ENCODE results near the gene SASH1.
"Not testable (repeated sequence)": the region's sequence is repeated elsewhere in the genome, so short reads cannot be mapped to it uniquely, and the experiment has no call there.

The SASH1 gene

DNA sequence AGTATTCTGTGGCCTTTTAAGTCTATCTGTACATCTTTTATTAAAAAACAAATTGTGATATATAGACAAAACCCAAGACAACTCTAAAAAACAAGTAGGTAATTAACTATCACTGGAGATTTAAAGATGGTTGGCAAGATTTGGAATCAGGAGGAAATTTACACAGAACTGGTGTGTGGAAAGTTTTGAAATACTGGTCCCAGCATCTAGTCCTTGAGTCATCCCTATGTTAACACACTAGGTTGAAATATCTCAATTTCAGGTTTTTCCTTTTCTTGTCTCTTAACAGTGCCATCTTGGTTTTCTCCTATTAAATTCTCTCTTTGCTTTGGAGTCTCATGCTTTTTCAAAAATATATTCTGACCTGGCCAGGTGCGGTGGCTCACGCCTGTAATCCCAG lies 27.5 kb downstream of the SASH1 start:
- no peak for DNase-seq

DNA sequence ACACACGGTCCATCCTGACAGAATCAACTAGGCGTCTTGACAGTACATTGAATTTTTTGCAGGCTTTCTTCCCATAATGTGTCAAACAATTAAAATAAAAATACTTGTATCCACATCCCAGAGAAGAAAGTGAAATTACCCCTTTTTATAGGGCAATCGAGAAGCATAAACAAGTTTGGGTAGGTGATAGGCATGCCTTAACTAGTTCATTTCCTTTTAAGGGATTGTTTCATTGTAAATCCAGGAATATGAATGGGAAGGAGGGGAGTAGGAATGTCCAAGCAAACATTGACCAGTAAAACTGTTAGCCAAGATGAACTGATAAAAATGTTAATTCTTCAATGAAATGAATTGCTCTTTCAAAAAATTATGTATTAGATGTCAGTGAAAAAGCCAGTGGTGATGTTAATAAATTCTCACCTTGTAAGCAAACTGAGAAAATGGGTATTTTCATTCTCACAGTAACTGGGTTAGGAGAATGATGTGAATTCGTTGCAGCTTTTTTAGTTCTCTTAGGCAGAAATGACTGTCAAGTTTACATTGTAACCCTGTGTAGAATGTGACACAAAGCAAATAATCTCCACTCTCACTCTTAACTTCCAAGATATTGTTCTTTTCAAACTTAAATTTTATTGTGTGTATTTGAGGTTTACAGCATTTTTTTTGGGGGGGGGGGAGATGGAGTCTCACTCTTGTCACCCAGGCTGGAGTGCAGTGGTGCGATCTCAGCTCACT lies 31.6 kb downstream of the SASH1 start:
- DNase-seq, result no peak

DNA sequence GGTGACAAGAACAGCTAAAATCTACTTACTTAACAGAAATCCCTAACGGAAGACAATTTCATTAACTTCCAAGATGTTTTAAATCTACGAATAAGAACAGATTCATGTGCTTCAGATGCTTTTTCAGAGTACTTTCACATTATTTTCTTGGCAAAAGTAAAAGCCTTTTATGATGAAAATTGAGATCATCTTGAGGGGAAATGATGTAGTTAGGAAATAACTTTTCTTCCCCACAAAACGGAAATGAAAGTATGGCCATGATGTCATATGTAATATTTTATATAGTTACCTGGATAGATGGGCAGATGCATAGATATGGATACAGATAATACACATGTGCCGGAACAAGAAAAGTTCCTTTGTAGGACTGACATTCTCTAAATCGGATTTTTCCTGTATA lies 32.8 kb downstream of the SASH1 start:
- DNase-seq, result no peak

DNA sequence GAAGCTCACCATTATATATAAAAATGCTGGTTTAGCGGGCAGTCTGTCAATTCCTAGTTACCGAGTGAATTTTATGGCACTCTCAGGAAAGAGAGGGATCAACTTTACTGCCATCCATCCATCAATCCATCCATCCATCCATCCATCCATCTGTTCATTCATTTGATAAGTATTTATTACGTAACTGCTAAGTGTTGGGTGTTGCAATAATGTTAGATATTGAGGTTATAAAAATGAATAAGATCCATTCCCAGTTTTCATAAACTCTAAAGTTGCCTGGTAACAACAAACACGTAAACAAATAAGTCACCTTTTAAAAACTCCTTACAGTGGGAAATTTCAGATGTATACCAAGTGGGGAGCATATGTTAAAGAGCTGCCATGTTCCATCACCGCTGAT lies 36.8 kb downstream of the SASH1 start:
- no peak for DNase-seq

DNA sequence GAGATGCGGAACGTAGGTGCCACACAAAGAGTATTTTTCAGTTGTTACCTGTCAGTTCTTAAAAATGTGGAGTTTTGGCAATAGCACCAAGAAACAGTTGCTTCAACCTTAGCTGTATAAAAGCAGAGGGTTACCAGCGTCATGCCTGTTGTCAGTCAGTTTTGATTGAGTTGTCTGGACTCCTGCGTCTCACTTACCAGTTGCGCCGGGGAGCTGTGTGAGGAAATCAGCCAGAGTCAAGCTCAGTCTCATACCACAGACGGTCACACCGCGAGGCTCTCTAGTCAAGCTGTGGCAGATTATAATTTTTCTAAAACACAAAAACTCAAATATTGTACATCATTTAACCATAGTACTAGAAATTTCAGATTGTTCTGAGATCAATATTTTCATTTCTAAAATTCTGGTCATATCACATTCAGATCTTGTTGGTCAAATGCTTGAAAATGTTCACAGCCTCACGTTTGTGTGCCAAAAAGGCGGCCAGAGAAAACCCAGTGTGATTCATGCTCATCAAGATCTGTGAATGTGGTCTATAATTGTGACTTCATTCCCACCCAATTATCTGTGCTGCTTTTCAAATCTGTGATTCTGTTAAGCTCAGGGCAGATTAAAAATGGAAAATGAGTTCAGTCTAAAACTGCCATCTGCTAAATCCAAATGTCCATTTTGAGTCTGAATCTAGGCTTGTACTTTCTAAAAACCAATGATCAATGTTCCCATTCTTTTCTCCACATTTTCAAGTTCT lies 37.5 kb downstream of the SASH1 start:
- no peak for DNase-seq

DNA sequence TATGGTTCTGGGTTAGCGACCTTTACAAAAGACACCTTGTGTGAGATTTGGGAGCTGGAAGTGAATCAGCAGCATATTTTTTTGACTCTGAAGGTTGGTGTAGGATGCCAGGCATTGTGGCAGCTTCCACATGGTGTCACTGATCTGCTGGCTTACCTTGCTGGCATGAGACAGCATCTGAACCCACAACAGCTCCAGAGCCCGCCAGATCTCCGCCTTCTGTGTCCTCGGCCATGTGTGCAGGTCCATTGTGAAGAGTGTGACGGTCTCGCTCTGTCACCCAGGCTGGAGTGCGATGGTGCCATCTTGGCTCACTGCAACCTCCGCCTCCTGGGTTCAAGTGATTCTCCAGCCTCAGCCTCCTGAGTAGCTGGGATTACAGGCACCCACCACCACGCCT lies 39.4 kb downstream of the SASH1 start:
- DNase-seq, result not testable (repeated sequence)

DNA sequence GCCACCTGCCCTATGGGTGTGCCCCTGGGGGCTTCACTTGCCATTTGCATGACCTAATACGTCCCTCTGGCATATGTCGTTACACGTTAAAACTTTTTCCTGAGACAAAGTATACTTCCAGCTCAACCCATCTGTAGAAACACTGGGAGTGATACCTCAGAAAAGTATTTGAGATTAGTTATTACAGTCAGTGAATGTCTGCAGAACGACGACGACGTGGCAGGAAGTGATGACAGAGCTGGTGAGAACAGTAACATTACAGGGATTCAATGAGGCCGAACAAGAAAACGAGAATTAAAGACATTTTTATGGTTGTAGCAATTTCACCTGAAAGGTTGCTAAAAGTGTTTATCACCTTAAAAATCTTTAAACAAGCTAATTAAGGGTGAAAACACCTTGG lies 40.2 kb downstream of the SASH1 start:
- no peak for DNase-seq

DNA sequence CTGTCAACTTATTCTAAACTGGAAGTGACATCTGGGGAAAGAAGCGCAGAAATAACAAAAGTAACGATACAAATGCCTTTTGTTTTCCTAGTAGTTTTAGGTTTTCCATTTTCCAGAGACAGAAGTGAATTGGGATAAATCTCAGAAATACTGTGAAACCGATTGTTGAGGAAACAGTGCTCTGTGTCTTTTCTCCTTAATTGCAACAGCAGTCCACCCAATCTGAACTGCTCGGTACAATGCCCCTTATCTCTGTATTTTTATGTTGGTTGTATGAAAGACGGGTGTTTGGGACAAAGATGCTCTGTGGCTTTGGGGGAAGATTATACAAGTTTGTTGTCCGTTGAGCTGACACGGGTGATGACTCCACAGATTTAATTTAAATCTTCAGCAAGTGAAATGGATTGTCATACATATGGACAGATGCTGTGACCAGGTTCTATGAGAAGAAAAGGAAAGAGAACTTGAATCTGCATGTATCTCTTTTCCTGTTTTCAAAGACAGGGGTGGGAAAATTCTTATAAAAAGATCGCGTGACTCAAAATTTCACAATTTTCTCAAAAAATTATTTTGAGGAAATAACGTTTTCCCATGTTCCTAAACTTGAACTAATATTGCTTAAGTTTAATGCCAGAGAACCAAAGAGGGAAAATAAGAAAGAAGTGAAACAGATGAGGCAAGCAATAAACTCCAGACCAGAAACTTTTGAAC lies 41.2 kb downstream of the SASH1 start:
- no peak for DNase-seq

DNA sequence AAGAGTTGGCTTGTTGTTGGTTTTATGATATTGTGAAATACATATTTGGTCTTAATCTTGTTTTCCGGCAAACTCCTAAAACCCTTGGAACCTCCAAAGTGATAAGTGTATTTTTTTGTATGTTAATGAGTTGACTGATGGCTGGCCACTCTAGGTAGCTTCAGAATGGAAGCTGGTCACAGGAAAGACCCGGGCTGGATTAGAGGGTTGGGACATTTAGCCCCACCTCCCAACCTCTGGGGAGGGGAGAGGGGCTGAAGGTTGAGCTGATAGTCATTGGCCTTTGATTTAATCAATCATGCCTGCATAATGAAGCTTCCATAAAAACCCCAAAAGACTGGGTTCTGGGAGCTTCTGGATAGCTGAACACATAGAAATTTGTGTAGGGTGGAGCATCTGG lies 42.7 kb downstream of the SASH1 start:
- DNase-seq, result no peak

DNA sequence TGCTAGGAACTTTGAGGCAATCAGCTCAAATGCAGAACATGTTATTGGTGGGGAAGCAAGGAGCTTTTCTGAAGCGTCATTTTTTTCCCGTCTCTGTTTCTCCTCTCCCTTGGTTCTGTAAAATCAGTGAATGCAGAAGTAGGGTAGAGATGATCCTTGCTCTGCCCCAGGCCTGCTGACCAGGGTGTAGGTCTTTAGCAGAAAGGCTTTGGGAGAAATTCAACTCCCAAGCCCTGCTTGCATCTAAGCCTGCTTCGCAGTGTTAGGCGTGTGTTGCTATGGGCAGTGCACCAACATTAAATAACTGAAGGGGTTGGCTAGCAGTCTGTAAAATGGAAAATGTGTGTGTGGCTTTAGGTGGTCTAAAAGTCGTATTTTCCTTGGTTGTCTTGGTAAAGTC lies 45.9 kb downstream of the SASH1 start:
- DNase-seq, result peak; percentile 43

DNA sequence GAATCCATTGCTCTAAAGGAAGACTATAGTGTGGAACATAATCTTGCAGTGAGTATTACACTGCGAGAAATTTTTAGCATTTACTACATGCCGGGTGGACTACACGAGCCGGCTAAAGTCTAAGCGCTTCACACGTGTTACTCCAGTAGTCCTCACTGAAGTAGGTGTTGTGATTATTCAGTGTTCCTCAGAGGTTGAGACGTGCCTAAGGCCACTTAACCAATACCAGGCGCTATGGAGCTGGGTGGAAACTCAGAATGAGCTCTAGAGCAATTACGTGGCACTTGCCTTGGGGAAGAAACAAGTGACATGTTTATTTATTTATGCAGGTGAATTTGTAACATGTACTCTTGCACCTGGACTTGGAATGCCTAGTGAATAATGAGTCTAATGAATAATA lies 46.4 kb downstream of the SASH1 start:
- no peak for DNase-seq

DNA sequence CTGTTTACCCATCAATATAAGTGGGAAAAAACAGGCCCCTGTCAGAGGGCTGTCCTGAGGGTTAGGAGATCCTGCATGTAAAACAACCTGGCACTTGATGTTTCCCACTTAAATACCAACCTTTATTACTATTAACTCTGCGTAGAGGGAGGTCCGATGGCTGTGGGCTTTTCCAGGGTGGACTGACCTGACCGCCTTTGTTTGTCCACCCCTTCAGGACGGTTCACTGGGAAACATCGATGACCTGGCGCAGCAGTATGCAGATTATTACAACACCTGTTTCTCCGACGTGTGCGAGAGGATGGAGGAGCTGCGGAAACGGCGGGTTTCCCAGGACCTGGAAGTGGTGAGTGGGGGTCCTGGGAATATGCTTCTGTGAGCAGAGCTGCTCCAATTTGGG lies 47.3 kb downstream of the SASH1 start:
- no peak for DNase-seq

DNA sequence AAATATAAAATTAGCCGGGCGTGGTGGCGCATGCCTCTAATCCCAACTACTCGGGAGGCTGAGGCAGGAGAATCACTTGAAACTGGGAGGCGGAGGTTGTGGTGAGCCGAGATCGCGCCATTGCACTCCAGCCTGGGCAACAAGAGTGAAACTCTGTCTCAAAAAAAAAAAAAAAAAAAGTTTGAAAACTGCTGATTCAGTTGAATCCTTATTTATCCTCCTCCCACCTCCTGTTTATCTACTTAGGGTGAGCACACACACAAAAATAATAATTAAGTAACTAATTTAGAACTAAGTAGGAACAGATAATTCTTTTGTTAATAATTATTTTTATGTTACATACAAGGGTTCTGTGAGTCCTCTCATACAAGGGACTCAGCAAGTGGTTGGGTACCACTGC lies 49.5 kb downstream of the SASH1 start:
- DNase-seq, result not testable (repeated sequence)

DNA sequence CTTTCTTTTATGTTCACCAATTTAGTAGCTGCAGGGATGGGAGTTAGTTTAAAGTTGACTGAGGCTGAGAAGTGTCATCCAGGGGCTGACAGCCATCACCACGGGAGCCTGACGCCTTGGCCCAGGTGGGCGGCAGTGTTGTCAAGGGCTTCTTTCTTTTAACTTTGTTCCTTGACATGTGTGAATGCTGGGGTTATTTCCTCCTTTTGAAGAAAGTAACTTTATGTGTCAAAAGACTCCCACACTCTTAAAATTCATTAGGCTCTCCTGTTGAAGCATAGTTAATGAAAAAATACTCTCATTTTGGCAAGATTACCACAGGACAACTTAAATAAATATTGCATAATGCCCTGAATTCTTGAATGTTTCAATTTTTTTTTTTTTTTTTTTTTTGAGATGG lies 50.0 kb downstream of the SASH1 start:
- DNase-seq, result no peak

DNA sequence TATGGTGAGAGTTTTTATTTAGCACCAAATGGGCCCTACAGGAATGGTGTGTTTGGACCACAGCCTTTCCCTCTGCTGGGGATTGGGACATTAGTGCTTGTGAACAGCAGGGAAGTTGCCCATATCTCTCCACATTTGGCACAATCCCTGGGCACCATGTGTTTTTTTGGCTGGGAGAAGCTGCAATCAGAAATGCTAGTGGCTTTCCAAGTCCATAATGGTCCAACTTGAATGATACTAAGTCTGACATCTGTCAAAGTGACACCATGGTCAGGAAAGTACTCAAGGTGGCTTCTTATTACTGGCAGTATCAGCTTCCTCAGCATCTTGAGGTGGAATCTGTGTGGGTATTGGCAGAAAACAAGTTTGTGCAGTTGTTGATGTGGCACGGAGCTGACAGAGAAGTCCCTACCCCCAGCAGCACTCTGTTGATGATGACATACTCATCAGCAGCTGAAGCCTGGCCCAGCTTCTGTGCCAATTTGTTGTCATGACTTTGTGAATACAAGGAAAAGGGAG lies 53.0 kb downstream of the SASH1 start:
- no peak for DNase-seq

DNA sequence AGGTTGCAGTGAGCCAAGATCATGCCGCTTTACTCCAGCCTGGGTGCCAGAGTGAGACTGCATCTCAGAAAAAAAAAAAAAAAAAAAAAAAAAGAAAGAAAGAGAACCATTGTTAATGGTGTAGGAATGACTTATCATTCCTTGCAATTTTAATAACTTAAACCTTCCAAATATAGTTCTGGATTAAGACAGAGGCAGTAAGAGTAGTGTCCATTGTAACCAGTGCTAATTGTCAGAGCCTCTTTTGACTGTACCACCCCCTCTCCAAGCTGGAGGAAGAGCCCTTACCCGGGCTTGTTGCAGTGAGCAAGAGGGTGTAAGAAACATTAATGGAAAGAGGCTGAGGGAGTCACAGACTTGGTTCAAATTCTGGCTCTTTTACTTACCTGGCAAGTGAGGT lies 53.8 kb downstream of the SASH1 start:
- no peak for DNase-seq

DNA sequence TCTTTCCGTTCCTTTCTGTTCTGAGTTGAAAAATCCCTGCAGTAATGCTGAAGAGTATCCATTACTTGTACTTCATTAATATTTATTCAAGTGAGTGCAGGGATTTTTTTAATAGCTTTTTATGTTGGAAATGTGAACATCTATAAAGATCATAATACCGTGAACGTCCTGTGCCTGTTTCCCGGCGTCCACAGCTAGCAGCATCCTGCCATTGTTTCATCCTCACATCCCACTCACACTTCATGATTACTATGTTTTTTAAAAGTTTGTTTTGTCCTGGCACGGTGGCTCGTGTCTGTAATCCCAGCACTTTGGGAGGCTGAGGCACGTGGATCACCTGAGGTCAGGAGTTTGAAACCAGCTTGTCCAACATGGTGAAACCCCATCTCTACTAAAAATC lies 54.3 kb downstream of the SASH1 start:
- no peak for DNase-seq

DNA sequence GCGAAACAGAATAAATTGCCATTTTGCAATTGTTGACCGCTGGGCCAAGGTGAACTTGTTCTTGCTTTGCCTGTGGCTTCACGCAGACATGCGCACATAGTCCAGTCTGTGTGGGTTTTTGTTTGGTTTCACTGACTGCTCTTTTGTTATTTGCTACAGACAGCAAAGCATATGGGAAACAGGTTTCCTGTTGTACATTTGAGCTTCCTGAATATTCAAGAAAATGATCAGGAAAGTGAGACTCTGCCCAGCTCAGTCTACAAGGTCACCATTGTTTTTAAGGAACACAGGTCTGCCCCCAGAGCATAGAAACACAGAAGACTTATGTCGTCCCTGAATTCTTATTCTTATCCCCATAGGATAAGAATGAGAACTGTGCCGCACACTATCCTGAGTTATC lies 55.6 kb downstream of the SASH1 start:
- peak; percentile 36 for DNase-seq

DNA sequence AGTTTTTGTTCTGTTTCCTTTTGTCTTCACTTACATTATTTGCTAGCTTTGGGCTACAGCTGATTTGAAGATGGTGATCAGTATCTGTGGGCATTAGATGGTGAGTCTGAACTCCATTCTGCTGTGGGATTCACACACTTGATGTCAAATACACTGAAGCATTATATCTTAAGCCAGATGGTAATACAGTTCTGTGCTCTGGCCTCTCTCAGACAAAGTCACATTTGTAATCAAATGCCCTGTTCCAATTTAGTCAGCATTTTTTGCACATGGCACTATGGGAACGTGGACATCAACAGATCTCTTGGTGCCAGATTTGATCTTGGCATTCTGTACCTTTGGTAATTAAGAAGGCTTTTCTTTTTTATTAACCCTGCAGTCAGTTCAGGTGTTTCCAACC lies 56.0 kb downstream of the SASH1 start:
- no peak for DNase-seq

DNA sequence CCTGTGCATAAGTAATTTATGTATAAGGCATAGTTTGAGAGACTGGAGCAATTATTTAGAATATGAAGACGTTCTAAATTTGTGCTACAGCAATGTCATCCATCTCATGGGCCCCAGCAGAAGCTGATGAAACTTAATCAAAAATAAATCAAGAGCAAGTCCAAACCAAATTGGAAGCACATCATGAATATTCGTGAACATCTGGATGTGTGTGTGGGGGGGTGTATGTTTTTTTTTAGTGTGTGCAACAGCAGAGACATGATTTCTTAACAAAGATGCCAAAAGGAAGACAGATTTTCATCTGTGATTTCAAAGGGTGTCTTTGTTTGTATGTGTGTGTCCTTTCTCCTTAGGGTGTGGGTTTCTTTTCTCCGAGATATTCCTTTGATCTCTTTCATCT lies 58.9 kb downstream of the SASH1 start:
- no peak for DNase-seq

DNA sequence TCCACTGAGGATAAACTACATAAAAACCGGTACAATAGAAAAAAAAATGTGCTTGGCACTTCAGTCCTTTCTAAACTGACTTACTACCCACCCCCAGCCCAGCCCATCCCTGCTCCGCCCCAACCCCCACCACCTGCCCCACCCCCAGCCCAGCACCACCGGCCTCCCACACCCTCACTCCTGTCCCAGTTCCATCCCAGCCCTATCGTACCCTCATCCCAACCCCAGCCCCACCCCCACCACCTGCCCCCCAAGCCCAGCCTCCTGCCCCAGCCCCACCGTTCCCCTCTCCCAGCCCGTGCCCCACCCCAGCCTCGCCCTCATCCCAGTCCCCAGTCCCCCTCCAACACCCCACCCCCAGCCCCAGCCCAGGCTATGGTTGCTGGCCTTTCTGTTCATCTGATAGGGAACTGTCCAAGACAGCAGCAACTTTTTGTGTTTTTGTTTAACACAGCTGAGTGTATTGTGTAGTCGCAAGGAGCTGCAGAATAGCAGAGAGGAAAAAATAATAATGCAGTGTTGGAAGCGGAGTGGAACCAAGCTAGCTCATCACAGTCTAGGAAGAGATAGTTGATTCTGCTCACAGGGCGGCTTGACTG lies 61.9 kb downstream of the SASH1 start:
- no peak for DNase-seq

DNA sequence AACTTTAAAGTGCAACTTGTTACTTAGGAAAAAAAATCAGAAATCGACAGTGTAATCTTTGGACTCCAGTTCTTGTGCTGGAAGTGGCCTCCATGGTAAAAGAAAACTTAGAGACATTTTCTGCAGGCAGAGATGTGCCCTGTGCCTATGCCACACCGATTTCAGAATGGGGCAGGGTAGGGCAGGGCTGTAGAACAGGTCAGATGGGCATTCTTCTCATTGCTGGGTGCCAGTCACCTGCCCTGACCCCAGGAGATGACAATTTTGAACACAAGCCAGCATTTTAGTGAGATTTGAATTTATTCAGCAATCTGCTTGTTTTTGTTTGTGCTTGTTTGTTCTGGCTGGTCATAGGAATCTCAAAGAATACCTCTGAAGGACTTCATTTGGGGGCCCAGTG lies 63.3 kb downstream of the SASH1 start:
- DNase-seq, result no peak

DNA sequence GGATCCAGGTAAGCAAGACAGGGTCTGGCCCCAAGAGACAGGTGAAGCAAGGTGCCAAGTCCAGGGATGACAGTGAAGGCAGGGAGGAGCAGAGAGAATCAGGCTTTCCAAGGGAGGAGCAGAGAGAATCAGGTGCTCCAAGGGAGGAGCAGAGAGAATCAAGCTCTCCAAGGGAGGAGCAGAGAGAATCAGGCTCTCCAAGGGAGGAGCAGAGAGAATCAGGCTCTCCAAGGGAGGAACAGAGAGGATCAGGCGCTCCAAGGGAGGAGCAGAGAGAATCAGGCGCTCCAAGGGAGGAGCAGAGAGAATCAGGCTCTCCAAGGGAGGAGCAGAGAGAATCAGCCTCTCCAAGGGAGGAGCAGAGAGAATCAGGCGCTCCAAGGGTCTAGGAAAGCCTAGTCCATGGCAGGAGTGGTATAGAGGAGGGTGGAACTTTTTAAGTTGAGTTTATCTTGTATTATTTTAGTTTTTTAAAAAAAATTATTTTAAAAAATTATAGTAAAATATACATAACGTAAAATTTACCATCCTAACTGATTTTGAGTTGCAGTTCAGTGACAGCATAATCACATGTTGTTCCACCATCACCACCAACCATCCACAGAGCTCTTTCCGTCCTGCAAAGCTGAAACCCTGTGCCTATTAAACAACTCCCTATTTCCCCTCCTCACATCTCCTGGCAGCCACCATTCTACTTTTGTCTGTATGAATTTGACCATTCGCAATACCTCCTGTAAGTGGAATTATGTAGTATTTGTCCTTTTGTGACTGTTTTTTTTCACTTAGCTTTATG lies 64.1 kb downstream of the SASH1 start:
- no peak for DNase-seq
